Measurements from ENCODE around the gene KRT84.

Gene KRT84

DNA sequence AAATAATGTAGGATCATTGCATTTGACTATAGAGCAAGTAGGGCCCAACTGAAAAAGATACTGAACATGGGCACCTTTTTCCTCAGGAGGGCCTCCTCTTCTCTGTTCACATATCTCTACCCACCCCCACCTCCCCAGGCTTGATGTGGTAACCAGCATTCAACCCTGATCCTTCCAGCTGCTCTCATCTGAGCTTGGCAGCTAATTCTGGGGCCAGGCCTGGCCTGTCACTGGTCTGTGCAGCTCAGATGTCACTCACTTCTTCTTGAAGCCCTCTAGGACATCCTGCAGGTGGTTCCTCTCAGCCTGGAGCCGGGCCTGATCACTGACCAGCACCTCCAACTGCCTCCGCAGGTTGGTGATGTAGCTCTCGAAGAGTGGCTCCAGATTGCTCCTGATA, 2.1 kb downstream of the KRT84 start:
- TF ChIP-seq GATA1 (IDR thresholded peaks at IDR 0.05; ENCODE audit: low read depth, low read length) (no peak), POLR2A (IDR thresholded peaks at IDR 0.05; ENCODE audit: low read length) (no peak)
- DNase-seq, result no peak

DNA sequence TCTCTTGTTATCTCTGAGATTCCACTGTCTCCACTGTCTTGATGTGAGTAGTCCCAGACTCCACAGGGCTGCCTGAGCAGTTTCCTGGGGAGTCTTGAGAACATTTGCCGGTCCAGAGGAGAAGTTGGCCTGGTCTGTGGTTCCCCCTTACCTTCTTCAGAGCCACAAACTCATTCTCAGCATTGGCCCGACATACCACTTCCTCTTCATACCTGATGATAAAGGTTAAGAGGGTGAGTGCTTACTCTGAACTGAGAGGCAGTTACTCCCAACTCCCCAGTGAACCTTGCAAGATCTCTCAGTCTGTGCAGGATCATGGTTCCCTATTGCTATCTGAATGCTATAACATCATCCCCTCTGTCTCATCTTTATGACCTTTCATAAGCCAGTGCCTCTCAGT, 2.6 kb downstream of the KRT84 start:
- DNase-seq, result no peak
- TF ChIP-seq GATA1 (IDR thresholded peaks at IDR 0.05; ENCODE audit: low read depth, low read length), result no peak
- no peak for TF ChIP-seq POLR2A (IDR thresholded peaks at IDR 0.05; ENCODE audit: low read length)

DNA sequence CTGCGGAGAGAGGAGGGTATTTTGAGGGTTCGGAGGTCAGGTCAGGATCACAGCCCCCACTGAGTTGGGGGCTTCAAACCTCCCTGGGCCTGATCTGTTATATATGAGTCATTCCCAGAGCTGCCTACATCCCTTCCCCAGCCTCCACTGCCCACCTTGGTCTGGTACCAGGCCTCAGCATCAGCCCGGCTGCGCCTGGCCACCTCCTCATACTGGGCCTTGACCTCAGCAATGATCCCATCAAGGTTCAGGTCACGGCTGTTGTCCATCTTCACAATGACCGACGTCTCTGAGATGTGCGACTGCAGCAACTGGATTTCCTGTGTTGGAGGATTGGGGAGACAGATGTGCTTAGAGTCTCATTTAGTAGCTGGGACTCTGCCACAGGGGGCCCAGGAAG, 4.2 kb downstream of the KRT84 start:
- no peak for TF ChIP-seq GATA1 (IDR thresholded peaks at IDR 0.05; ENCODE audit: low read depth, low read length)
- TF ChIP-seq POLR2A (IDR thresholded peaks at IDR 0.05; ENCODE audit: low read length), result no peak

DNA sequence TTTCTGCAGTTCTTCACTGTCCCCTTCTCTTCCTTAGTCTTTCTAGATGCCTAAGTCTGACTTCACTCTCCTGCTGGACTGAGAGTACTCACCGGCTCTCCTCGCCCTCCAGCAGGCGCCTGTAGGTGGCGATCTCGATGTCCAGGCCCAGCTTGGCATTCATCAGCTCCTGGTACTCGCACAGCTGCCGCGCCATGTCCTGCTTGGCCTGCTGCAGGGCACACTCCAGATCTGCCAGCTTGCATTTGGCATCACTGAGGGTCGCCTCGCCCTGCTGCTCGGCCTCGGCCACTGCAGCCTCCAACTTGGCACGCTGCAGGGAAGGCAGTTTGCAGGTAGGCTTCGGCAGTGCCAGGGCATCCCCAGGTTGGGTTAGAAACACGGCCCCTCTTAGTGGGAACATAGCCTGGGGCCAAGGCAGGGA, 5.2 kb downstream of the KRT84 start:
- TF ChIP-seq GATA1 (IDR thresholded peaks at IDR 0.05; ENCODE audit: low read depth, low read length), result no peak
- DNase-seq, result peak; percentile 12 to 26

More for the DNA sequence above, 4.2 kb downstream of the KRT84 start:
- DNase-seq, result no peak

DNA sequence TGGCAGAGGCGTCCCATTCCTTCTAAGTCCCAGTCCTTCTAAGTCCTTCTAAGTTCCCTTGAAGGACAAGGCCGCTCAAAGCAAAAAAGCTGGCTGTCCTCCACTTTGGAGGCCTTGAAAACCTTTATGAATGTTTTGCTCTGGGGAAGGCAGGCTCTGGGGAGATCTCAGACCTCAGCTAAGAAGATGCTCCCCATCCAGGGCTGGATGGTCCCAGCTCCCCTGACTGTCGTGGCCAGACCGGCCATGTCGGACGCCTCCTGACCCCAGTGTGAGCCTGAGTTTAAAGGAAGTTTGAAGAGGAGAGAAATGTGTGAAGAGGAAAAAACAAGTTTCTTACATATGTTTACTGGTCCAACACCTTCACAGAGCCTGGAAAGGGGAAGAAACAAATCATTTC, 5.9 kb downstream of the KRT84 start:
- no peak for DNase-seq
- TF ChIP-seq POLR2A (IDR thresholded peaks at IDR 0.05; ENCODE audit: low read length), result no peak

DNA sequence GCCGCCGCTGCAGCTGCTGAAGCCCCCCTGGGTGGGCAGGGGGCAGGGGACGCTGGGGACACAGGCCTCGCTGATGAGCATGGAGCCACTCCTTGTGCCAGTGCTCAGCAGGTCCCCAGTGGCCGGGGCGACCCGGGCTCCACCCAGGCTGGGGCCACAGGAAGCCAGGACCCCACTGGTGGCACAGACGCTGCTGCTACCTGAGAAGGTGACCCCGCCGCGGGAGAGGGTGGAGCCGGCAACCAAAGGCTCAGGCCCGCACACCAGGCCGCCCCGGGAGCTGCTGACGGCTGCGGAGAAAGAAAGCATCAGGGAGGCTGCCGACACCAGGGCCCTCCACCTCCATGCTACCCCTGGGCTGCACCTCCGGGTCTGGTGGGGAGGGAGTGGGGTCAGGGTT, 7.4 kb downstream of the KRT84 start:
- TF ChIP-seq GATA1 (IDR thresholded peaks at IDR 0.05; ENCODE audit: low read depth, low read length), result no peak
- no peak for TF ChIP-seq POLR2A (IDR thresholded peaks at IDR 0.05; ENCODE audit: low read length)
- DNase-seq, result no peak

DNA sequence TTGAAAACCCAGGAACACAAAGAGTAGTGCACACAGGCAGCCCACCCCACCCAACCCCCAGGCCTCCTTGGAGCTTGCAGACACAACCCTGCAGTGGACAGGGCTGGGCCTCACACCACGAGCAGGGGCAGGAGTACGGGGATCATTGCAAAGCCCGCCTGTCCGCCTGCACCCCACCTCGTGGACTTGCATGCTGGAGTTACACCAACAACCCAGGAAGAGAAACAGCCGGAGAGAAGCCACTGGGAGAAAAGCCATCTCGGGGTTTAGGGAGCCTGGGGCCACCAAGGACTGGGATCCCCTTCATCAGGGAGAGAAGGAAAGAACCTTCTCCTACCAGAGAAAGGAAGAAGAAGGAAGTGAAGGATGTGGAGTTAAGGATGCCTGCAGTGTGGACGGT, 8.2 kb downstream of the KRT84 start:
- no peak for TF ChIP-seq POLR2A (IDR thresholded peaks at IDR 0.05; ENCODE audit: low read length)
- no peak for TF ChIP-seq GATA1 (IDR thresholded peaks at IDR 0.05; ENCODE audit: low read depth, low read length)

DNA sequence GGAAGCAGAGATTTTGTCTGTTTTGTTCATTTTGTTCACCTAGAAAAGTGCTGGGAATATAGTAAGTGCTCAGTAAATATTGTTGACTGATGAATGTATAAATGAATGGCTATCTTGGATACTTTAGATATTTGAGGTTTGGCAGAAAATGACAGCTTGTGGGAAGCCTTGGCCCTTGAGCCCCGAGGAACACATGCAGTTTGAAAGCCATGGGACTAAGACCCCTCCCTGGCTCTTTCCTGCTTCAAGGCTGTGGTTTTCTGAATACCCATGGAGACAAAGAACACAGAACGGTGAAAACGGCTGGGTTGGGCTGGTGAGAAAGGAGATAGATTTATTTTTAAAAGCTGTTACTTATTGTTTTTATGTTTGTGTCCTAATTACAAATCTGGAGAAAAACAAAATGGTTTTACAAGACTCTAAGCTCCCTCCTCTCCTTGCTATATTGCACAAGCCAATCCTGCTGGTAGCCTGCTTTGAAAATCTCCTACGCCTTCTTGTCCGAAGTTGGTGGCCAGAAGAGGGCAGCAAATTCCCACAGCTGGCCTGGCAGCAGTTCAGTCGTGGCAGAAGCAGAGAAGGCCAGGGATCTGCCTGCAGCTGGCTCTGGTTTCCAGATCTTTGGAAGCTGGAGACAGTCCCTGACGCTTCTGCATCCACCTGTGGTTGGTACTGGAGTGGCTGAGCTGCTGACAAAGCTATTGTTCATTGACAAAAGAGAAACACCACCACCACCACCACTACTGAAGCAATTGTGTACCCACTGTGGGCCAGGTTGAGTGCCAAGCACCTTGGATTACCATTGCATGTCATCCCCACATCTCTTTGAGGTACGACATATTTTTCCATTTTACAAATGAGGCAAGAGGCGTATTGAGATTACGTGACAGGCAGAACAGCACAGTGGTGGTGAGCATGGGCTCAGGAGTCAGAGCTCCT, 13.0 kb downstream of the KRT84 start:
- DNase-seq, result peak; percentile 59 to 79
- TF ChIP-seq POLR2A (IDR thresholded peaks at IDR 0.05; ENCODE audit: low read length) (no peak), GATA1 (IDR thresholded peaks at IDR 0.05; ENCODE audit: low read depth, low read length) (no peak)

More for the DNA sequence above, 8.2 kb downstream of the KRT84 start:
- no peak for DNase-seq

DNA sequence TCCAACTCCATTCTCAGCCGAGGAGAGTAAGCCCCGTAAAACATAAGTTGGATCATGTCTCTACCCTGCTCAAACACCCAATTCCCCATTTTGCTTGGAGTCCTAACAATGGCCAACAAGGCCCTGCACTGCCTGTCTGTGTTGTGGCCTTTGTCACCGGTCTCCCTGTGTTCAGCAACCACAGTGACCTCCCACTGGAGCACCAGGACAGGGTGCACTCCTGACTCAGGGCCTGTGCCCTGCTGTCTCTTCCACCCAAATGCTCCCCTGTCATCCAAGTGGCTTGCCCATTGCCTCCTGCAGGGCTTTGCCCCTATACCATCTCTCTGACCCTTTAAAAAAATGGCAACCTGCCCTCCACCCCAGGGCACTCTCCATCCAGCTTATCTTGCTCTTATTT, 13.7 kb downstream of the KRT84 start:
- DNase-seq, result no peak
- no peak for TF ChIP-seq GATA1 (IDR thresholded peaks at IDR 0.05; ENCODE audit: low read depth, low read length)
- TF ChIP-seq POLR2A (IDR thresholded peaks at IDR 0.05; ENCODE audit: low read length), result no peak

DNA sequence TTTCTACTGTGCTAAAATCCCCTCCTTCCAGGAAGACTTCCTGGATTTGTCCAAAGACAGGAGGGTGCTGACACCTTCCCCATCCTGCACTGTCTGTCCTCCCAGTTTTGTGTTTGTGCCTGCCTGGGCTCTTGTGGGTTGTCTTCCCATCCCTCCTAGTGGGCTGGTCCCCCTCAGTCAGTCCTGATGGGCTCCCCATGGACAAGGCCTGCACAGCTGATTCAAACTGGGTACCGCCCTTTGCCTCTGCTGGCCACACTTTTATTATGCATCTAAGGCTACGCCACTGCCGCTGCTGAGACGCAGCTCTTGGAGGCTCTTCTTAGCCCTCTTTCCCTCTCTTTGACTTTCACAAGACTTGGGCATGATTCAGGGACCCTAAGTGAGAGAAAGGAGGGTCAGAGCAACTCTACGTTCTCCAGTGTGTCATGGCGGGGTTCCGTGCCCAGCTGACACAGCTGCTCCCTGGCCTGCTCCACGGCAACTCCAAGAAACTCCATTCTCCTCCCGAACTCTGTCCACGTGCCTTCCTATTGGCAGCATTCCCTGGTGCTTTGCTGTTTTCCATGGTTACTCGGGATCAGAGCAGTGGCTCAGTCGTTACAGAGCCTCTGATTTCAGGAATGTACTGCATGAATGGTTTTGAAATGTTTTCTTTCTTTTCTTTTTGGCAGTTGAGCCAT, 14.4 kb downstream of the KRT84 start:
- no peak for TF ChIP-seq GATA1 (IDR thresholded peaks at IDR 0.05; ENCODE audit: low read depth, low read length)
- no peak for TF ChIP-seq POLR2A (IDR thresholded peaks at IDR 0.05; ENCODE audit: low read length)
- no peak for DNase-seq

DNA sequence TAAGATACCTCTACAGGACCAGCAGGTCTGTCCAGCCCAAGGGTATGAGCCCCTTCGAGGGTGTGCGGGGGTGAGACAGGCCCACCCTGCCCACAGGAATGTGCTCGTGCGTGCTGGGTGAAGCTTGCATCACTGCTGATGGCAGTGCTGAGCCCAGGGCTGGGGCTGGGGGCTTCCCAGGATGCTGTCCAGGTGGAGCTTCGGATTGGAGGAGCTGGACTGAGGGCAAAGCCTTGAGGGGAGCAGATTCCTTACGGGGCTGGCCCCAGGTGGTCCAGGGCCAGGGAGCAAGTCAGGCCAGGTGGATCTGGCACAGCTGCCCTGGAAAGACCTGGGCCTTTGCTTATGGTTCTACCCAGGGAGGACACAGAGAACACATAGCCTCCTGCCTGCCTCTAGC, 15.6 kb downstream of the KRT84 start:
- DNase-seq, result no peak
- TF ChIP-seq POLR2A (IDR thresholded peaks at IDR 0.05; ENCODE audit: low read length) (no peak), GATA1 (IDR thresholded peaks at IDR 0.05; ENCODE audit: low read depth, low read length) (no peak)

DNA sequence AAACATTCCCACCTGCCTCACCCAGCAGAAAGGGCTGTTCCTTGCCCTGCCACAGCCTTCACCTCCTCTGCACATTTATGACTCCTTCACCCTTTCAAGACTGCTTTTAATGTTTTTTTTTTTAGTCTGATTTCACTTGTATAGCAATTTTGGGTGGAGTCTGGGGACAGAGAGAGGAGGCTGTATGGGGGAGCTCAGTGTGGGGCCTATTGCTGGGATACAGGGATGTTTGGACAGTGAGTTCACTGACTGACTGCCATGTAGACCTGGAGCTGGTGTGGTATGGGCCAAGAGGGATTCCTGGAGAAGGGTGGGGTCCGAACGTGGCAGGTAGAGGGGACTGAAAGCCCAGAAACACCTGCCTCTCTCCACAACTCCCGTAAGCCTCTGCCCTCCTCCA, 16.2 kb downstream of the KRT84 start:
- no peak for TF ChIP-seq GATA1 (IDR thresholded peaks at IDR 0.05; ENCODE audit: low read depth, low read length)
- DNase-seq, result no peak

DNA sequence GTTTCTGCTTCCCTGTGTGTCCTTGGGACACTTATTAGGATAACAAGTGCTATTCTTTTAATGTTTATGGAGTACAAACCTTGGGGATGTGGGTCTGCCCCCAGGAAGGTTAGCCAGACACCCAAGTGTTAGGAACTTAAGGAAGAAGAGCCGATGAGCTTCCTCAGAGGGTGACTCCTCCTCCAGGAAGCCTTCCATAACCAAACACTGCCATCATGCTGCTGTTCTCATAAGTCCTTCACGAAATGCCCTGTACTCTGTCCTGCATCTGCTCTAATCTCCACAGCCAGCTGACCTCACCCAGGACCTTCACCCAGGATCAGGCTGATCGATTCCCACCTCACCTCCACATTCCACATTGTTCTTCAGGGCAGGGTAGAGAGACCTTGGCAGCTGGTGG, 16.9 kb downstream of the KRT84 start:
- DNase-seq, result no peak
- TF ChIP-seq GATA1 (IDR thresholded peaks at IDR 0.05; ENCODE audit: low read depth, low read length) (no peak), POLR2A (IDR thresholded peaks at IDR 0.05; ENCODE audit: low read length) (no peak)

DNA sequence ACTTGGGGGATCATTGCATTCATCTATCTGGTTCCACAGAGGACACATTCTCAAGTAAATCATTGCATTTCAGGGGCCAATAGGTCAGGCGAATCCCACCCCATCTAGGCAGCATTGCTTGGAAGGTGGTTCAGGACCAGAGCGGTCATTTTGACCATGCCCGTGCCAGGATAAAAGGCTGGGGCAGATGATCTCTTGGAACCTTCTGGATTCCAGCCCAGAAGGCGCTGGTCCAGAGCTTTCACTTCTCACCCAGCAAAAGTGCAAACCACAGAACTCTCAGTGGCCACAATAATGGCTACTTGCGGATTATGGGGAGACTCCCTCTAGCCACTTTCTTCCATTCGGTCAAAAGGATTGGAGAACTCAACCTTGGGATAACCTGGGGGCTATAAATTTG, 17.6 kb downstream of the KRT84 start:
- no peak for DNase-seq
- TF ChIP-seq GATA1 (IDR thresholded peaks at IDR 0.05; ENCODE audit: low read depth, low read length) (no peak), POLR2A (IDR thresholded peaks at IDR 0.05; ENCODE audit: low read length) (no peak)
